ENCODE data around the gene CCNA1. TPM values are rescaled to one million over a fixed set of nuclear protein-coding genes. Genes with fewer than 3 reads are reported as not detected.
A peak's percentile ranks its signal among the peaks of the same experiment; 100 is the strongest.

Gene CCNA1
- total RNA-seq, 1 experiment from 2014 or later: not detected

GRCh38 chr13:36395280-36395679 is 37.0 kb upstream of the CCNA1 start:
- ATAC-seq: no peak
- TF ChIP-seq TCF7L2 (IDR thresholded peaks at IDR 0.05; ENCODE audit: low read depth, low read length) (no peak), CTCF (IDR thresholded peaks at IDR 0.05) (peak; percentile 32; the same call in 1 of the 2 replicates), POLR2AphosphoS5 (IDR thresholded peaks at IDR 0.05; ENCODE audit: low read depth, low read length) (no peak), SIN3A (IDR thresholded peaks at IDR 0.05; ENCODE audit: borderline replicate concordance, insufficient read depth, low read depth, low read length) (no peak)
- POLR2A ChIA-PET: no interaction called here
- CTCF ChIA-PET: no interaction called here
- Histone ChIP-seq H3K4me3 (ENCODE audit: low read depth in 2 of 2, low read length in 2 of 2) (no peak overlapping the region), H3K9me3 (ENCODE audit: control insufficient read depth, insufficient read depth, low read depth, low read length) (no peaks in the 10 kb centered on the region), H3K36me3 (ENCODE audit: control insufficient read depth, insufficient read depth, low read length) (no peaks in the 10 kb centered on the region), H3K27me3 (ENCODE audit: control insufficient read depth, insufficient read depth, low read length) (no peaks in the 10 kb centered on the region), H3K27ac (ENCODE audit: low read length) (no peak overlapping the region), H3K4me1 (ENCODE audit: control insufficient read depth, insufficient read depth, low read length) (no peaks in the 10 kb centered on the region)
- intact Hi-C loops (cut with micrococcal nuclease; ENCODE audit: unreplicated experiment) (no loop called here), in situ Hi-C loops (cut with HindIII; ENCODE audit: low pct_unique_long_range_greater_than_20kb, low sequenced_read_pairs) (no loop called here)
- BruUV-seq (replicated peaks): no TSS peak
- DNase-seq (ENCODE audit: low read depth, low spot score): no peak

GRCh38 chr13:36405151-36405550 is 27.1 kb upstream of the CCNA1 start:
- CTCF ChIA-PET: no interaction called here

More at GRCh38 chr13:36405151-36405550, 27.1 kb upstream of the CCNA1 start:
- ATAC-seq: no peak
- in situ Hi-C loops (cut with HindIII; ENCODE audit: low pct_unique_long_range_greater_than_20kb, low sequenced_read_pairs): no loop called here
- BruUV-seq (replicated peaks): no TSS peak
- intact Hi-C loops (cut with micrococcal nuclease; ENCODE audit: unreplicated experiment): no loop called here
- Histone ChIP-seq H3K4me3 (ENCODE audit: low read depth in 2 of 2, low read length in 2 of 2) (no peak overlapping the region), H3K9me3 (ENCODE audit: control insufficient read depth, insufficient read depth, low read depth, low read length) (no peaks in the 10 kb centered on the region), H3K36me3 (ENCODE audit: control insufficient read depth, insufficient read depth, low read length) (no peaks in the 10 kb centered on the region), H3K27ac (ENCODE audit: low read length) (no peak overlapping the region), H3K27me3 (ENCODE audit: control insufficient read depth, insufficient read depth, low read length) (no peaks in the 10 kb centered on the region), H3K4me1 (ENCODE audit: control insufficient read depth, insufficient read depth, low read length) (no peaks in the 10 kb centered on the region)
- POLR2A ChIA-PET: no interaction called here
- no peak for DNase-seq (ENCODE audit: low read depth, low spot score)
- TF ChIP-seq POLR2AphosphoS5 (IDR thresholded peaks at IDR 0.05; ENCODE audit: low read depth, low read length): no peak
- no peak for TF ChIP-seq SIN3A (IDR thresholded peaks at IDR 0.05; ENCODE audit: borderline replicate concordance, insufficient read depth, low read depth, low read length)
- TF ChIP-seq CTCF (IDR thresholded peaks at IDR 0.05): no peak
- no peak for TF ChIP-seq TCF7L2 (IDR thresholded peaks at IDR 0.05; ENCODE audit: low read depth, low read length)
- TF ChIP-seq REST (IDR thresholded peaks at IDR 0.05; ENCODE audit: insufficient read depth in 1 of 2, low read depth in 2 of 2, low read length in 1 of 2): no peak

Measured in Panc1 (cell line).